ENCODE measurements around the gene LAMTOR5.
"Not testable (repeated sequence)": the region's sequence is repeated elsewhere in the genome, so short reads cannot be mapped to it uniquely, and the experiment has no call there.

The LAMTOR5 gene

DNA sequence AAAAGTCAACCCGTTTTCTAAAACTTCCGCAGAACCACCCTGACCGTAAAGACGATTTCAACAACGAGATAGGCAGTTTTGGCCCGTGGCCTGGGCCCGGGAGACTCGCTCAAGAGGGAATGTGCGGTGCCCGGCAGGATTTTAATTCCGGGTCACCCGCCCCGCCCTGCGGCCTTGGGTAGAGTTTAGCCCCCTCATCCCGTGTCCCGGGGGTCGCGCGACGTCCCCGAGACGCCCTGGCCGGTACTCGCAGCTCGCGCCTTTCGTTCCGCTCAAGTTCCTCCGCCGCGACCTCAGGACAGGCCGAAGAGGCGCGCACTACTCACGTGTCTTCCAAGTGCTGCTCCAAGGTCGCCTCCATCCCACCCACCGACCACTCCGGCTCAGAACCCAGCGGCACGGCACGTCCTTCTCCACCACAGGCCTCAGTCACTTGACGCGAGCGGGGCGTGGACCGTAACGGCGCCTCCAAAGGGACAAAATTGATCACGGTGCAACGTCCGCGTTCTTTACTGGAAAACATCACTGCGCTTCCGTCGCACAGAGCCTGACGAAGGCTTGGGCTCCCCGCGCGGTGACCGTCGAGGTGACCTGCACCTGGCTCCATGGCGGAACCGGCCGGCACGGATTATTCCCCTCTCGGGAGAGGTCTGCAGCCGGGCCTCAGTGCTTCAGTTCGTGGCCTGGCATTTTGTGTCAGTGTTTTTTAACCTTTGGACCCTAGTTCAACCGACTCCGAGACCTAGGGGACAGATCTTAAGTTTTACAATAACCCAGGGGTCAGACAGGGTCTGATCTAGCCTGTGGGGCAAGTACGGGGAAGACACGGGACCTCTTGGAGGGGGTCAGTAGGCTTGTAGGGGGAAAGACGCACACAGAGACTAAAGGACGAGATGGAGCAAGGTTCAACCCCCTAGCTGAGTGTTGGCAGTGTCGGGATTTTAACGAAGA, at the start of gene LAMTOR5:
LAMTOR5 (minus strand) TSS at position 435 of the 951 bp plus-strand sequence; CDS start at position 361, 74 bp downstream.
- DNase-seq (ENCODE audit: low read depth in 2 of 2): peak; percentile 68 to 82

DNA sequence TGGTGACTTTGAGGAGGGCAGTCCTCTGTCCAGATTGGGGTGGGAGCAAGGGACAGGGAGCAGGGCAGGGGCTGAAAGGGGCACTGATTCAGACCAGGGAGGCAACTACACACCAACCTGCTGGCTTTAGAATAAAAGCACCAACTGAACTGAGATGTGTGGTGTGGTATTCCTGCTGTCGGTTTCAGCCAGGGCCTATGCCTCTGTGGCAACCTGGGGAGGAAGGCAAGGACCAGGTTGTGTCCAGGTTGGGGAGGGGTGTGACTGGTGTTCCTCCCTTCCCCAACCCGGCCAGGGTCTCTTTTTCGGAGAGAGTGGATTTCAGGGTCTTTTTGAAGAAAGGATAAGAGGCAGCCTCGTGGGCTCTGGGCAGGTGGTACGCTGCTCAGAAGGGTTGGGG, 49.7 kb upstream of the LAMTOR5 start:
- no peak for DNase-seq (ENCODE audit: low read depth in 2 of 2)

GRCh38 chr1:110455151-110455550, 47.7 kb upstream of the LAMTOR5 start:
- DNase-seq (ENCODE audit: low read depth in 2 of 2): no peak

GRCh38 chr1:110454328-110454727, 46.8 kb upstream of the LAMTOR5 start:
- no peak for DNase-seq (ENCODE audit: low read depth in 2 of 2)

DNA sequence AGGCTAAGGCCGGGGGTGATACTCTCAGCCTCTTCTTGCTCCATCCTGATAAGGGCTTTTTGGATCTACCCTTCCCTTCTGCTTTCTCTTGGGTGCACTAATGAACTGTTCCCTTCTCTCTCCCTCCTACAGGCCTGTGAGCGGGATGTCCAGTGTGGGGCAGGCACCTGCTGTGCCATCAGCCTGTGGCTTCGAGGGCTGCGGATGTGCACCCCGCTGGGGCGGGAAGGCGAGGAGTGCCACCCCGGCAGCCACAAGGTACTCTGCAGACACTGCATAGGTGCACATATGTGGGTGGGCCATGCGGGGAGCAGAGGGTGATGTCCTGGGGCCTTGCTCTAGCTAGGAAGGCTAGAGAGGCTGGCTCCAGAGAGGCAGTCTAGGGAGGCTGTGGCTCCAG, 46.3 kb upstream of the LAMTOR5 start:
- no peak for DNase-seq (ENCODE audit: low read depth in 2 of 2)

- no peak for DNase-seq (ENCODE audit: low read depth in 2 of 2)
These were observed 44.8 kb upstream of the LAMTOR5 start for GRCh38 chr1:110452330-110452729.

GRCh38 chr1:110450929-110451328, 43.4 kb upstream of the LAMTOR5 start, which contains the start of gene PROK1:
Gene PROK1 (plus strand): TSS chr1:110451149. CDS start chr1:110451217, 68 bp downstream.
- DNase-seq (ENCODE audit: low read depth in 2 of 2): no peak

DNA sequence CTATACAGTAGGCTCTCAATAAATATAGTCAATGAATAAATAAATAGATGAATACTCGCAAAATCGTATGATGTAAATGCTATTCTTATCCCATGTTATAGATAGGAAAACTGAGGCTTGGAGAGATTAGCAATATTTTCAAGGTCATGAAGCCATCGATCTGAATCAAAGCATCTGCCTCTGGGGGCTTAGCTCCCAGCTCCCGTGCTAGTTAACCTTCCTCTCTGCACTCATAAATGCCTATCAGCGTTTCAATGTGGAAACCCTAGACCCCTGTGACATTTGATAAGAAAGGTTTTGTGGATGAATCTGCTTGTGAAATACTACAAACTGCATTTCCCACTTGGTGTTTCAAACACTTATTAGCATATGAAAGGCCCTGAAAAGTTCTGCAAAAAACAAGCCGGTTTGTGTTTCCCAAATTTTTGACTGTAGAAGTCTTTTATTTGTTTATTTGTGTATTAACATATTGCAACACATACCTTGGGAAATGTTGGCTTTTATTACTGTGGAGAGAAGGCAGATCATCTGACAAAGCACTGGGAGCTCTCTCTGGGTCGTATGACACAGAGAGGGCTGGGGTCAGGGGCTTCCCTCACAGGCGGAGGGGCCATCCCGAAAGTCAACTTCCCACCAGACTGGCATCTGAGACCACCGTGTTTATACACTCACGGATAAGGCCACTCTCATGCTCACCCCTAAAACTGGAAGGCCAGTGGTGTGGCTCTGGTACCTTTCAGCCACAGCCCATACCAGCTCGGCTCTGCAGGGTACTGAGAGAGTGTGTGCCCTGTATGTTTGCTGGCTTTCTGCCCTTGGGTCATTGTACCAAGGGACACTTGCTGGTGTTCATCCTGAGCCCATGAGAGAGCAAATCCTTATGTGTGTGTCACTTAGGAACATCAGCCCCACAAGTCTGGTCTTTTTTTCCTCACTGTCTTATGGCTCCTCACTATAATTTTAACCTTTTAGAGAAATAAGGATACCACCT, 42.5 kb upstream of the LAMTOR5 start:
- DNase-seq (ENCODE audit: low read depth in 2 of 2): no peak

GRCh38 chr1:110444561-110444960, 37.1 kb upstream of the LAMTOR5 start:
- no peak for DNase-seq (ENCODE audit: low read depth in 2 of 2)

GRCh38 chr1:110443451-110443850, 36.0 kb upstream of the LAMTOR5 start:
- DNase-seq (ENCODE audit: low read depth in 2 of 2): no peak

DNA sequence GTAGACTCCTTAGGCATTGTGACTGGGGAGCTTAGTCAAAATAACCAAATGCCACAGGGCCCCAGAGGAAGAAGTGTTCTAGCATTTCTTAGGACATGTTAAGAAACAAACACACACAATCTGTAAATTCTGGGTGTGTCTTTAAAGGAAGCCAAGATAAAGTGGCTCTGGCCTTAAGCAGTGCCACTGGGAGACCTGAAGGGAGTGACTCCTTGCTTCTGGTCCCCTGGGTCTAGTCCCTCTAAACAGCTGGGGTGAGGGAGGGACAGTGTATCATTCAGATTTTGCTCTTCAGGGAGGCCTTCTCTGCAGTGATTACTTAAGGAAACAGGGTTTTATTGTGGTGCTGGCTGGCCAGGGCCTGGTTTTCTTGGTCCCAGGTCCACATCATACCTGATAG, 34.4 kb upstream of the LAMTOR5 start:
- no peak for DNase-seq (ENCODE audit: low read depth in 2 of 2)

DNA sequence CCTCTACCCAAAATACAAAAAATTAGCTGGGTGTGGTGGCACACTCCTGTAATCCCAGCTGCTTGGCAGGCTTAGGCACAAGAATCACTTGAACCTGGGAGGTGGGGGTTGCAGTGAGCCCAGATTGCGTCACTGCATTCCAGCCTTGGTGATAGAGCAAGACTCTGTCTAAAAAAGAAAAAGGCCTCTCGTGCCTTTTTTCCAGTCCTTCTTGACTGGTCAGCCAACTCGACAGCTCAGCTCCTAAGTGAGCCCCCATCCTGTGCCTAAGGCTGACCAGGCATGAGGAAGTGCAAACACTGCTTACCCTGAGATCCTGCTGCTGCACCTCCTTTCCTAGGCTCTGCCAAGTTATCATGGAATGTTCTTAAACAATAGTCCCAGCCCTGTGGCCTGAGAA, 33.4 kb upstream of the LAMTOR5 start:
- no peak for DNase-seq (ENCODE audit: low read depth in 2 of 2)

DNA sequence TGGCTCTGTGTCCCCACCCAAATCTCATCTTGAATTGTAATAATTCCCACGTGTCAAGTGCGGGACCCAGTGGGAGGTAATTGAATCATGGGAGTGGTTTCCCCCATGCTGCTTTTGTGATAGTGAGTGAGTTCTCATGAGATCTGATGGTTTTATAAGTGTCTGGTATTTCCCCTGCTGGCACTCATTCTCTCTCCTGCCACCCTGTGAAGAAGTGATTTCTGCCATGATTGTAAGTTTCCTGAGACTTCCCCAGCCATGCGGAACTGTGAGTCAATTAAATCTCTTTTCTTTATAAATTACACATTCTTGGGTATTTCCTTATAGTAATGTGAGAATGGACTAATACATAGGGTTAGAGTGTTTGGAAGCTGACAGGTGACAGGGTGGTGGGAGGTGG, 32.4 kb upstream of the LAMTOR5 start:
- DNase-seq (ENCODE audit: low read depth in 2 of 2): not testable (repeated sequence)

- no peak for DNase-seq (ENCODE audit: low read depth in 2 of 2)
These were observed 31.4 kb upstream of the LAMTOR5 start for GRCh38 chr1:110438893-110439292.

GRCh38 chr1:110437645-110438299, 30.3 kb upstream of the LAMTOR5 start:
- DNase-seq (ENCODE audit: low read depth in 2 of 2): not testable (repeated sequence)

DNA sequence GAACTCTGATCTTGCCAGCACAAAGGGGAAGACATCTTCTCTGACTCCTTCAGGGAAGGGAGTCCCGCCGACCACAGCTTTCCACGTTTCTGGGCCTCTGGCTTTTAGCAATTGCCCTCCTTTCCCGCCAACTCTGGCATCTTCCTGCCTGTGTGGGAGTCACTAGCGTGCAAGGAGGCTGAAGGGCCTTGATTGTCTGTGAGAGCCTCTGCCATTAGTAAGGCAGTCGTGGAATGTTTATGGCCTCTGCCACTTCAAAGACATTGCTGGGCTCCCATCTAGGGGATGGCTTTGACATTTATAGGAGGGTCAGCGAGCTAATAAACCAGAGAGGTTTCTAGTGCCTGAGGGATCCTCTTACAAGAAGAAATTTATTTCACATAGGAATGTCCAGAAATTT, 29.1 kb upstream of the LAMTOR5 start:
- DNase-seq (ENCODE audit: low read depth in 2 of 2): no peak

DNA sequence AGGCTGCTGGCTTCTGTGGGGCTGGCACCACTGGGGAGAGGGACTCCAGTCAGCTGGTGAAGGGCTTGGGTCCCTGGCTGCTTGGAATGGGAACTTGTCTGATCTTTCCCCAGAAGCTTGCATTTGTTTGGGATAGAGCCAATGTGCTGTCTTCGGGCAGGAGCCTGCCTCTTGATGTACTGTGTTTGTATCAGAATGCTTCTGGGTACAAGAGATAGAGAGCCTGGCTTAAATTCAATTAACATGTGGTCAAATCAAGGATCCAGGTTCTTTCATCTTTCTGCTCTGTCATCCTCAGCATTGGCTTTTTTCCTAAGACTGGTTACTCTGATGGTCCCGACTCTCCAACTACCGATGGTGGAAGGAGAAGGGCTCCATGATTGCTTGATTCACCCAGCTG, 27.5 kb upstream of the LAMTOR5 start:
- DNase-seq (ENCODE audit: low read depth in 2 of 2): no peak

DNA sequence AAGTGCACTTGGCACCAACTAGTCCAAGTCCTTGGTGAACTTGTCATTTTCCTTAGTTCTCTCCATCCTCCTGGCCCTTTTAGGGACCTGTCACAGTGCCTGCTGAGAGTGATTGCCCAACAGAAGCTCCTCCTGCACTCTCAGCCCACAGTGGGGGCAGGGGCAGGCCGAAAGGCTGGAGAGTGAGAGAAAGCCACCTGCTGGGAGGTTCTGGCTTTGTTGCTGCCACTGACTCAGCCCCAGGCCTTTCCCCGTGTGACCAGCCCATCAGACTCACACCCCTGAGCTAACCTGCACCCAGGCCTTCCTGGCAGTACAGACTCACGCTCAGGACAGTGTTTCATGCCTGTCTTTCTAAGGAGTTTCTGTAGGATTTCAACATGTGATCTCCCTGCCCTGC, 26.3 kb upstream of the LAMTOR5 start:
- no peak for DNase-seq (ENCODE audit: low read depth in 2 of 2)

DNA sequence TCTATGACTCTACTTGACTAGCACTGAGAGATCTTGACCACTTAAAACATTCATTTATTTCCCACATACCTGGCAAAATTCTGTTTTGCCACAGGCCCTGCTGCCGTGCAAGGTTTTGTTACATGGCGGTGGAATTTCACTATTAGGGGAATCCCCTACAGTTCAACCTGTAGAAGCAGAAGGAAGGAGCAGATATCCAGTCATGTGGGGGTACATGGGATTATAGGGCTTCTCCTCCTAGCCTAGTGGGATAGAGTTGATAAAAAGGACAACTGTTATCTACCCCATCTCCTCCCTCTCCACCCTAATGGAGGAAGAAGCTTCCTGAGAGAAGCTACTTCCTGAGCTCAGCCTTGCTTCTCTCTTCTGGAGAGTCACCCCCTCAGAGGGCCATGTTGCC, 25.7 kb upstream of the LAMTOR5 start:
- no peak for DNase-seq (ENCODE audit: low read depth in 2 of 2)

- no peak for DNase-seq (ENCODE audit: low read depth in 2 of 2)
These were observed 23.4 kb upstream of the LAMTOR5 start for GRCh38 chr1:110430901-110431300.

DNA sequence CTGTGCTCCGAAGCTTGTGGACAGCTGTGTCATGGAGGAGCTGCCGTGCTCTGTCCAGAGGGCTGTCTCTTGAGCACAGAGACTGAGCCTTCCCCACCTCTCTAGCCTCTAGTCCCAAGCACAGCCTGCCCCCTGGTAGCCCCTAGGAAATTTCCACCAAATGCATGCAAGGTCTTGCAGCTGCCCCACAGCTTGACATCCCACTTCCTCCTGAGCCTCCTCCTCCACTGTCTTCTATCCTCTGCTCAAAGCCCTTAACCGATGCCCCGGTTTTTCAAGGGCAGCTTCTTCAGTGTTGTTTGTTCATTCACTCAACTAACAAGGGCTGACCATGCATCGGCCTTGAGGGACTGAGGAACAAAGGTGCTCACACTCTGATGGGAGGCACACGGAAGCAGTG, 22.9 kb upstream of the LAMTOR5 start:
- DNase-seq (ENCODE audit: low read depth in 2 of 2): no peak

GRCh38 chr1:110428946-110429345, 21.5 kb upstream of the LAMTOR5 start:
- DNase-seq (ENCODE audit: low read depth in 2 of 2): no peak

Measured in stimulated activated CD4-positive, alpha-beta T cell treated with anti-CD3 and anti-CD28 coated beads, Interleukin-1b, Interleukin-23, amount 100 ng/mL, for 1 hour (primary cell).